Measurements from ENCODE around the gene SSR2. TPM values are rescaled to one million over a fixed set of nuclear protein-coding genes. Genes with fewer than 3 reads are reported as not detected.

The SSR2 gene
- total and polyA plus RNA-seq, 2 experiments from 2014 or later, result 136 to 291 TPM

GRCh38 chr1:156024801-156025200, 4.0 kb upstream of the SSR2 start (continued):
- TF ChIP-seq ZNF462 (CRISPR knock-in tag; IDR thresholded peaks at IDR 0.05), result no peak
- TF ChIP-seq EZH2 (IDR thresholded peaks at IDR 0.05; ENCODE audit: low read depth, unreplicated experiment), result no peak

GRCh38 chr1:156021954-156022353, 1.2 kb upstream of the SSR2 start:
- no peak overlapping the region for H3K4me3 Mint-ChIP-seq
- peaks cover 10% of the 10 kb centered on the region for H3K27me3 Mint-ChIP-seq (ENCODE audit: insufficient read depth, low read depth, poor library complexity)
- no peak overlapping the region for H3K4me2 ChIP-seq
- DNase-seq (ENCODE audit: low spot score) (no peak), ATAC-seq (no peak)
- H3K27me3 ChIP-seq (ENCODE audit: insufficient read depth), result no peaks in the 10 kb centered on the region
- H3K36me3 Mint-ChIP-seq (ENCODE audit: low read depth), result peaks cover 33% of the 10 kb centered on the region
- H3K4me1 ChIP-seq (ENCODE audit: insufficient read depth), result peaks cover 8% of the 10 kb centered on the region
- no peak overlapping the region for H3K27ac Mint-ChIP-seq
- H3K79me2 ChIP-seq (replicated peaks; ENCODE audit: insufficient read depth), result peaks cover 28% of the 10 kb centered on the region
- H3K4me3 ChIP-seq, result no peak overlapping the region
- H3F3A ChIP-seq (replicated peaks; ENCODE audit: low read depth), result peaks cover 13% of the 10 kb centered on the region; the same call in 1 of the 2 replicates
- no peaks in the 10 kb centered on the region for H3K9me3 Mint-ChIP-seq
- H4K20me1 ChIP-seq (replicated peaks; ENCODE audit: insufficient read depth), result peaks cover 13% of the 10 kb centered on the region
- H3K9me2 ChIP-seq (ENCODE audit: insufficient read depth), result no peaks in the 10 kb centered on the region
- no peak overlapping the region for H3K27ac ChIP-seq (ENCODE audit: low read depth)
- H3K36me3 ChIP-seq (ENCODE audit: insufficient read depth), result peaks cover 21% of the 10 kb centered on the region
- H2AFZ ChIP-seq, result no peak overlapping the region
- peaks cover 16% of the 10 kb centered on the region for H3K4me1 Mint-ChIP-seq
- TF ChIP-seq ZNF114 (CRISPR knock-in tag; IDR thresholded peaks at IDR 0.05), result no peak
- TF ChIP-seq EZH2phosphoT487 (IDR thresholded peaks at IDR 0.05; ENCODE audit: unreplicated experiment), result no peak
- no peak for TF ChIP-seq NANOG (IDR thresholded peaks at IDR 0.05; ENCODE audit: borderline replicate concordance)
- no peak for TF ChIP-seq CREB1 (CRISPR knock-in tag; IDR thresholded peaks at IDR 0.05; ENCODE audit: low read depth)
- no peak for TF ChIP-seq POLR2AphosphoS5 (IDR thresholded peaks at IDR 0.05; ENCODE audit: low read depth)
- TF ChIP-seq ETS1 (IDR thresholded peaks at IDR 0.05), result no peak
- TF ChIP-seq REST (IDR thresholded peaks at IDR 0.05; ENCODE audit: unreplicated experiment), result no peak
- no peak for TF ChIP-seq ZNF331 (CRISPR knock-in tag; IDR thresholded peaks at IDR 0.05; ENCODE audit: low read depth)
- TF ChIP-seq STAT1 (IDR thresholded peaks at IDR 0.05; ENCODE audit: unreplicated experiment), result no peak
- TF ChIP-seq CTCF (conservative IDR thresholded peaks at IDR 0.05; ENCODE audit: low read depth in 2 of 2), result no peak
- TF ChIP-seq EZH2 (IDR thresholded peaks at IDR 0.05; ENCODE audit: low read depth, unreplicated experiment), result no peak
